ENCODE results near the gene FLNC.

DNA sequence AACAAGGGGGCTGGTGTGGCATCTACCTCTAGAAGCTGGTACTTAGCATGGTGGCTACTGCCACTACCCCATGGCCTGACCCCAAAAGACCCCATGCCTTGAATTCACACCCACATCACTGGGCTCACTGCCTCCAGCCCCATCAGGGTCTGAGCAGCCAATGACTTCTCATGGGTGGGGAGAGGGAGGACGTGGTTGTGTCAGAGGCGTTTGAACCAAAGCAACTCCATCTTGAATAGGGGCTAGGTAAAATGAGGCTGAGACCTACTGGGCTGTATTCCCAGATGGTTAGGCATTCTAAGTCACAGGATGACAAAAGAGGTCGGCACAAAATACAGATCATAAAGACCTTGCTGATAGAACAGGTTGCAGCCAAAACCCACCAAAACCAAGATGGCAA is 65.1 kb downstream of the FLNC start:
- TF ChIP-seq, protein P1, sequence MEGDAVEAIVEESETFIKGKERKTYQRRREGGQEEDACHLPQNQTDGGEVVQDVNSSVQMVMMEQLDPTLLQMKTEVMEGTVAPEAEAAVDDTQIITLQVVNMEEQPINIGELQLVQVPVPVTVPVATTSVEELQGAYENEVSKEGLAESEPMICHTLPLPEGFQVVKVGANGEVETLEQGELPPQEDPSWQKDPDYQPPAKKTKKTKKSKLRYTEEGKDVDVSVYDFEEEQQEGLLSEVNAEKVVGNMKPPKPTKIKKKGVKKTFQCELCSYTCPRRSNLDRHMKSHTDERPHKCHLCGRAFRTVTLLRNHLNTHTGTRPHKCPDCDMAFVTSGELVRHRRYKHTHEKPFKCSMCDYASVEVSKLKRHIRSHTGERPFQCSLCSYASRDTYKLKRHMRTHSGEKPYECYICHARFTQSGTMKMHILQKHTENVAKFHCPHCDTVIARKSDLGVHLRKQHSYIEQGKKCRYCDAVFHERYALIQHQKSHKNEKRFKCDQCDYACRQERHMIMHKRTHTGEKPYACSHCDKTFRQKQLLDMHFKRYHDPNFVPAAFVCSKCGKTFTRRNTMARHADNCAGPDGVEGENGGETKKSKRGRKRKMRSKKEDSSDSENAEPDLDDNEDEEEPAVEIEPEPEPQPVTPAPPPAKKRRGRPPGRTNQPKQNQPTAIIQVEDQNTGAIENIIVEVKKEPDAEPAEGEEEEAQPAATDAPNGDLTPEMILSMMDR (IDR thresholded peaks at IDR 0.05), result no peak
- no peak for TF ChIP-seq EZH2 (IDR thresholded peaks at IDR 0.05)
